Stimulated activated naive CD8-positive, alpha-beta T cell treated with anti-CD3 and anti-CD28 coated beads, Interleukin-15, Interleukin-2, amounts not matched to agents 100 ng/mL and 50 ng/mL, for 24 hours (primary cell): ENCODE data around the gene POPDC3.

ENCODE experiments used
- H3K27ac Mint-ChIP-seq: one replicate; pipeline ENCODE4 v1.8.0; 2021; ENCODE audit warnings: mild to moderate bottlenecking, mixed read lengths
- H3K27me3 Mint-ChIP-seq: one replicate; pipeline ENCODE4 v1.8.0; 2021; ENCODE audit warnings: mixed read lengths
- H3K36me3 Mint-ChIP-seq: one replicate; pipeline ENCODE4 v1.8.0; 2021; ENCODE audit warnings: low read depth, mixed read lengths
- H3K4me1 Mint-ChIP-seq: one replicate; pipeline ENCODE4 v1.8.0; 2021; ENCODE audit warnings: low read depth, mixed read lengths
- H3K4me3 Mint-ChIP-seq: one replicate; pipeline ENCODE4 v1.8.0; 2021; ENCODE audit warnings: mild to moderate bottlenecking, mixed read lengths
- H3K9me3 Mint-ChIP-seq: one replicate; pipeline ENCODE4 v1.8.0; 2021; ENCODE audit warnings: mixed read lengths

The POPDC3 gene

GRCh38 chr6:105138141-105138540 is 41.7 kb downstream of the POPDC3 start:
- Mint-ChIP-seq H3K27me3 (peaks cover 74% of the 10 kb centered on the region), H3K36me3 (no peaks in the 10 kb centered on the region), H3K4me1 (peaks cover 12% of the 10 kb centered on the region), H3K9me3 (no peaks in the 10 kb centered on the region), H3K27ac (no peak overlapping the region), H3K4me3 (peak overlapping the region; percentile 69)

GRCh38 chr6:105137388-105137787 is 42.4 kb downstream of the POPDC3 start:
- peaks cover 74% of the 10 kb centered on the region for H3K27me3 Mint-ChIP-seq
- H3K9me3 Mint-ChIP-seq = no peaks in the 10 kb centered on the region
- H3K4me3 Mint-ChIP-seq = peak overlapping the region; percentile 69
- no peaks in the 10 kb centered on the region for H3K36me3 Mint-ChIP-seq
- H3K4me1 Mint-ChIP-seq = peaks cover 12% of the 10 kb centered on the region
- no peak overlapping the region for H3K27ac Mint-ChIP-seq

- H3K4me1 Mint-ChIP-seq = peaks cover 12% of the 10 kb centered on the region
- H3K4me3 Mint-ChIP-seq = peak overlapping the region; percentile 69
- no peaks in the 10 kb centered on the region for H3K9me3 Mint-ChIP-seq
- no peaks in the 10 kb centered on the region for H3K36me3 Mint-ChIP-seq
- peaks cover 73% of the 10 kb centered on the region for H3K27me3 Mint-ChIP-seq
- H3K27ac Mint-ChIP-seq = no peak overlapping the region
These were observed 43.1 kb downstream of the POPDC3 start for GRCh38 chr6:105136431-105137350.

DNA sequence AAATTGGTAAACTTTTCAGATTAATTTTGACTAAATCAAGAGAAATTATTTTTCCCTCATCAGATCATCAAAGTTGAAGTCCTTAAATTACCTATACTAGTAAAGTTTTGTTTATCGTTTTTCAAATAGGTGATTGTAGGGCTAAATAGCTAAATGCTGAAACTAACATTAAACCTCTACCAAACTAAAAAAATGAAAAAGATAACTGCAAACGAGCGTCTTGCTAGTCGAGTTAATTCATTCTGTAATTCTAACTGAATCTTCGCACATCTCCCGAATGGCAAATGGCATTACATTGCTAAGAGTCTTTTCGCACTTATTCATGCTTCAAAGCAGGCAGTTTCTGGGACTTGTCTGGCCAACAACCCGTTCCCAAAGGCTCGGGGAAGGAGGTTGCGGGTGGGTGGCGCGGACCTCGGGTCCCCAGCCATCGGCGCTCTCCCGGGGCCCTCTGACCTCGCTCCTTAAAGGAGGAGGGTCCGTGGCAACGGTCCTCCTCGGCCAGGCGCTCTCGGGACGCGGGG is 43.8 kb downstream of the POPDC3 start:
- Mint-ChIP-seq H3K4me1 (peaks cover 12% of the 10 kb centered on the region), H3K27ac (no peak overlapping the region), H3K4me3 (peak overlapping the region; percentile 53), H3K36me3 (no peaks in the 10 kb centered on the region), H3K27me3 (peaks cover 69% of the 10 kb centered on the region), H3K9me3 (no peaks in the 10 kb centered on the region)

DNA sequence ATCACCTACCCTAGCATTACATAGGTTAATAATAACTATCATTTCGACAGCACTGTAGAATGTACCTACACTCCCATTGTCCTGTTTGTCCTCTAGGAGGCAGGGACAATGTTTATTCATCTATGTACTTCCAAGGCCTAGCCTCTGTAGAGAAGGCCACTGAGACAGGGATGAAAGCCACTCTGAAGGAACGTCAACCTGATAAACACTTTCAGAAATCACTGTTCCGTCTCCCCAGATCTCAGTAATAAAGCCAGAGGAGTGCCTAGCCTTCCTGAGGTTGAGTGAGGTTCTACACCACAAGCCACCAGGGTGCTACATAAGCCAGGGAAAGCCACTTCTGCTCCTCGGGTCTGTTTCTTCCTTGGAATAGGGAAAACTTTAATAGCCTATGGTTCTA is 44.8 kb downstream of the POPDC3 start:
- Mint-ChIP-seq H3K4me3 (no peak overlapping the region), H3K27ac (no peak overlapping the region), H3K27me3 (peaks cover 60% of the 10 kb centered on the region), H3K4me1 (peaks cover 12% of the 10 kb centered on the region), H3K36me3 (no peaks in the 10 kb centered on the region), H3K9me3 (no peaks in the 10 kb centered on the region)

DNA sequence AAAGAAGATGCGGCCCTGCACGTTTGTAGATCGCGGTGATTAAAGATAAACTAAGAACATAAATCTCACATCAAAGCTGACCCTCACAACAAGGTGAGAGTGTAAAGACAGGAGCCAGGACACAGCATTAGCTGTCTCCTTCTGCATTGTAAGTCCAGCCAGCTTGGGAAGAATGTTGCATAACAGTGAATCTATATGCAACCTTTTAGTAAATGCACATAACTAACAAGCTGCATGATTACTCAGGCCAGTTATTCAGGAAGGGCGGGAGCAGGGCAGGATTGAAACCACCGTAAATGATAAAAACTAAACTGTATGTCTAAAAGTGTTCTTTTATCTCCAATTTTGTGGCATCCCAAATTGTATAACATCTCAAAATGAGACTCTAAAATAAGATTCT is 57.1 kb downstream of the POPDC3 start:
- H3K27ac Mint-ChIP-seq = no peak overlapping the region

GRCh38 chr6:105121981-105122380 is 57.8 kb downstream of the POPDC3 start:
- Mint-ChIP-seq H3K27me3 (peaks cover 27% of the 10 kb centered on the region), H3K4me3 (no peak overlapping the region), H3K4me1 (no peaks in the 10 kb centered on the region), H3K9me3 (no peaks in the 10 kb centered on the region), H3K27ac (no peak overlapping the region), H3K36me3 (no peaks in the 10 kb centered on the region)

More for the DNA sequence above, 57.1 kb downstream of the POPDC3 start:
- Mint-ChIP-seq H3K4me1 (no peaks in the 10 kb centered on the region), H3K9me3 (no peaks in the 10 kb centered on the region), H3K36me3 (no peaks in the 10 kb centered on the region), H3K4me3 (no peak overlapping the region), H3K27me3 (peaks cover 27% of the 10 kb centered on the region)

DNA sequence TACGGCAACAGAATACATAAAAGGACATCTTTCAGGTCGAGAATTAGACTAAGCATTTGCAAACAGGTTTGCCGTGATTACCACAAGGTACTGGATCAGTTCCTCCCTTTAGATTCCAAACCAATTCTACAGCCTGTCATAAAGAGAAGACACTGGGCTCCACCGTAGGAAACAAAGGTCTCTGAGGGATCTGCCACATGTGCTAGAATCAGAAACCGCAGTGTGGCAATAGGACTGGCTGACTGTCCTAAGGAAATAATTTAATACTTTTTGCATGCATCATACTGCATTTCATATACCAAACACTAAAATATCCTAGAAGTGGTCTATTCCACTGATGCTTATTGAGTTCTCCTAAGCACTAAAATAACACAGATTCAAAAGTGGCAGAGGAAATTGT is 59.2 kb downstream of the POPDC3 start:
- Mint-ChIP-seq H3K9me3 (no peaks in the 10 kb centered on the region), H3K27me3 (peaks cover 33% of the 10 kb centered on the region), H3K4me1 (no peaks in the 10 kb centered on the region), H3K36me3 (no peaks in the 10 kb centered on the region), H3K4me3 (no peak overlapping the region), H3K27ac (no peak overlapping the region)

DNA sequence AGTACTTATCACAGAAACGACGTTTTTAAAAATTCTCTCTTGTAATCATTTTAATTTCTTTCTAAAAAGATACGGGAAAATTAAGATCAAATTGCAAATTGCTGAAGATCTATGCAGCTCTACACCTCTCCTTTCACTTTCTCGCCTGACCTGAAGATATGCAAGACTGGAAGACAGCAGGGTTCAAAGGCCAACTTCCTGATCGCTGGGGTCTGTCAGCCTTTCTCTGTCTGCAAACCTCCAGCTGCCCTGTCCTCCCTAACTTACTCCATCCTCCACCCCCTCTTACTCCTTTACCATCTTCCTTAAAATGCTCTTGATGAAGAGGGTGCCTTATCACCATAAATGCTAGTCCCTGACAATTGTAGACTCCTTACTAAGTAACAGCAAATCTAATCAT is 63.7 kb downstream of the POPDC3 start:
- Mint-ChIP-seq H3K4me1 (no peaks in the 10 kb centered on the region), H3K4me3 (no peak overlapping the region), H3K27me3 (peaks cover 31% of the 10 kb centered on the region), H3K27ac (no peak overlapping the region), H3K36me3 (no peaks in the 10 kb centered on the region), H3K9me3 (no peaks in the 10 kb centered on the region)

DNA sequence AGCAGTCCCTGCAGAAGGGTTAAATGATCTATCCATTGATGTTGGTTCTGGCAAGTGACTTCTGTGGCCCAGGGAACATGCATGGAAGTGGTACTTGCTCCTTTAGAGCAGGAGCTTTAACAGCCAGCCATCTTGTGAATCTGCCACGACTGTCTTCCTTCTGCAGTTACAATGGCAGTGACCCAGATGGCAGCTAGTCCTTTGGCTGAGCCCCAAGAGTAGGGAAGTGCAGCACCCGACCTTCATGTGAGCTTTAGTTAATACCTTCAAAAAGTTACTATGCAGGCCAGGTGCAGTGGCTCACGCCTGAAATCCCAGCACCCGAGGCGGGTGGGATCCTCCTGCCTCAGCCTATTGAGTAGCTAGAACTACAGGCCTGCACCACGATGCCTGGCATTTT is 66.4 kb downstream of the POPDC3 start:
- Mint-ChIP-seq H3K27ac (no peak overlapping the region), H3K27me3 (peaks cover 27% of the 10 kb centered on the region), H3K9me3 (no peaks in the 10 kb centered on the region), H3K4me3 (no peak overlapping the region), H3K4me1 (no peaks in the 10 kb centered on the region), H3K36me3 (no peaks in the 10 kb centered on the region)

GRCh38 chr6:105112577-105112976 is 67.2 kb downstream of the POPDC3 start:
- H3K9me3 Mint-ChIP-seq = no peaks in the 10 kb centered on the region
- H3K27ac Mint-ChIP-seq = no peak overlapping the region
- H3K36me3 Mint-ChIP-seq = no peaks in the 10 kb centered on the region
- H3K4me1 Mint-ChIP-seq = no peaks in the 10 kb centered on the region
- H3K4me3 Mint-ChIP-seq = no peak overlapping the region
- peaks cover 32% of the 10 kb centered on the region for H3K27me3 Mint-ChIP-seq

DNA sequence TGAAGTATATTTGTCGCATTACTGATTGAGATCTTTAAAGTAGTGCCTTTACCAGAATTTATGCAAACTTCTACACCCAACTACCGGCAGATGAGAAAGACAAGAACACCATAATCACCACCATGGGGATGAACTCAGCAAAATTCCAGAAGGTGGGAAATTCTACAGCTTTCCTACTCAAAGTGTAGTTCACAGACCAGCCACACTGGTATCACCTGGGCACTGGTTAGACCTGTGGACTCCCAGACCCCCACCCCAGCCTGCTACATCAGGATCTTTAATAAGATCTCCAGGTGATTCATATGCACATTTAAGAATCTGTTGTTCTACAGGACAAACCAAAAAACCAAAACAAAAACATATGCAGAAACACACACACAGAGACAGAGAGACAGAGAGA is 67.9 kb downstream of the POPDC3 start:
- Mint-ChIP-seq H3K27ac (no peak overlapping the region), H3K9me3 (no peaks in the 10 kb centered on the region), H3K4me1 (no peaks in the 10 kb centered on the region), H3K4me3 (no peak overlapping the region), H3K27me3 (peaks cover 32% of the 10 kb centered on the region), H3K36me3 (no peaks in the 10 kb centered on the region)

- peaks cover 28% of the 10 kb centered on the region for H3K27me3 Mint-ChIP-seq
- H3K27ac Mint-ChIP-seq = no peak overlapping the region
- H3K9me3 Mint-ChIP-seq = no peaks in the 10 kb centered on the region
- no peaks in the 10 kb centered on the region for H3K4me1 Mint-ChIP-seq
- no peak overlapping the region for H3K4me3 Mint-ChIP-seq
- H3K36me3 Mint-ChIP-seq = no peaks in the 10 kb centered on the region
These were observed 68.7 kb downstream of the POPDC3 start for GRCh38 chr6:105111105-105111504.

DNA sequence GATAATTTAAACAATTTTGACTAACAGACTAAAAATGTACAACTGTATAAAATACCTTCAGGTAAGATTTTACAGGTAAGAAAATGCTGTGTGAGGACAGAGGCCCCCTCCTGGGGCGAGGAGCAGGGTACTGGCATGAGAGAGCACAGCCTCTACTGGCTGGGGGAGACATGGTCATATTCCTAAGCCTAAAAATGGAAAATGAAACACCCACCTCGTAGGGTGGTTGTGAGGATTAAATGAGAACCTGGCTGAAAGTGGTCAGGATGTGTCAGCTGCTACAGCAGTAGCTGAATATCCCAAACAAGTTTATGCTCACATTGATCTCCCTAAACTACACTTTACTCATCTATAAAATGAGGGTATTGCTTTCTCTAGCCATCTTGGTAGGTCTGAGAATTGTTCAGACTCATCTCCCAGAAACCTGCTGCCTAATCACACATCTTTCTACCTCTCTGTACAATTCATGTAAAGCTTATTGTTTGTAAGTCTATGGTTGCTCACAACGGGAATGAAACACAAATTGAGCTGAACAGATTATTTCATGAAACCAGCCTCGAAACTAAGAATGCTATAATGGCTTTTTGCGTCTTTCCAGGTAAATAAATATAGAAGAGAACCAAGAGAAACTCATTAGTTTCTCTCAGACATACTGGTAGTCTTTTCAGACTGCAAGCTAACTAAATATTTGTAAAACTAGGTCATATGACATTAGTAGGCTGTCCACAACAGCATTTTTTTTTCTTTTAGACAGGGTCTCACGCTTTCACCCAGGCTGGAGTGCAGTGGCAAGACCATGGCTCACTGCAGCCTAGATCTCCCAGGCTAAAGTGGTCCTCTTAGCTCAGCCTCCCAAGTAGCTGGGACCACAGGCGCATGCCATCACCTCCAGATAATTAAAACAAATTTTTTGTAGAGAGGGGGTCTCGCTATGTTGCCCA is 69.6 kb downstream of the POPDC3 start:
- H3K4me1 Mint-ChIP-seq = no peaks in the 10 kb centered on the region

More for the DNA sequence above, 69.6 kb downstream of the POPDC3 start:
- Mint-ChIP-seq H3K4me3 (no peak overlapping the region), H3K27me3 (peaks cover 25% of the 10 kb centered on the region), H3K9me3 (no peaks in the 10 kb centered on the region), H3K27ac (no peak overlapping the region), H3K36me3 (no peaks in the 10 kb centered on the region)
